DND-41 (cell line): ENCODE results near the gene ZNF550.

Experiments
- CTCF ChIP-seq: IDR thresholded peaks from 2 replicates; pipeline ENCODE4 v1.5.1; 2012; ENCODE audit warnings: borderline replicate concordance, low read length, moderate library complexity, mild to moderate bottlenecking; ENCODE audit not compliant: poor library complexity, severe bottlenecking; ENCODE audit errors: extremely low read depth
- EZH2 ChIP-seq: IDR thresholded peaks from 3 replicates; pipeline ENCODE4 v1.6.1; 2012; ENCODE audit warnings: borderline replicate concordance, low read depth, mild to moderate bottlenecking, moderate library complexity, low read length, inconsistent platforms; ENCODE audit not compliant: severe bottlenecking

GRCh38 chr19:57546513-57546912 is 13.2 kb downstream of the ZNF550 start:
- no peak for TF ChIP-seq CTCF
- no peak for TF ChIP-seq EZH2
